ENCODE measurements around the gene TULP1. TPM values are rescaled to one million over a fixed set of nuclear protein-coding genes. Genes with fewer than 3 reads are reported as not detected.
A peak's percentile ranks its signal among the peaks of the same experiment; 100 is the strongest.

Gene TULP1
- total and polyA plus RNA-seq, 2 donors from 2014 or later: not detected

DNA sequence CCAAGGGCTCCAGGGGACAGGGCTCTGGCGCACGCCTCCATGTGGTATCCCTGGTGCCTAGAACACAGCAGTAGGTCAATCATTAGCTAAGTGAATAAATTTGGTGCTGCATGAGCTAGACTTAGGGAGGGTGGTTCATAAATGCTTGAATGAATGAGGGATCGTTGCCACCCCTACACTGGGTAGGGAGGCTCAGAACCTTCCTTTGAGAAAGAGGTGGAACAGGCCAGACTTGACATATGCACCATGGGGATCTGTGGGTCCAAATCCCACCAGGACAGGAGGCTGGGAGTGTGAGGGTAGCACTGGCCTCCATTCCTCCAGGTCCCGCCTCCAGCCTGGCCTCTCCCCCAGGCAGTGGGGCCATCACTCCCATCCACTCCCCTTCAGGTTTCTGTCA is 29.6 kb downstream of the TULP1 start:
- Histone ChIP-seq H3K4me1 (ENCODE audit: control insufficient read depth in 2 of 3, insufficient read depth in 2 of 3, low read depth in 1 of 3, low read length in 3 of 3) (peaks cover 0 to 21% (median 19%) of the 10 kb centered on the region in 3 donors), H3K4me3 (ENCODE audit: low read length in 3 of 3) (no peak overlapping the region), H3K27ac (ENCODE audit: low read depth in 2 of 2, low read length in 2 of 2) (no peak overlapping the region), H3K36me3 (ENCODE audit: control insufficient read depth in 2 of 3, insufficient read depth in 3 of 3, low read length in 3 of 3) (peaks cover 0 to 2% (median 0%) of the 10 kb centered on the region in 3 donors), H3K27me3 (ENCODE audit: control insufficient read depth, insufficient read depth, low read length) (no peaks in the 10 kb centered on the region), H3K9me3 (ENCODE audit: control insufficient read depth in 2 of 3, insufficient read depth in 1 of 3, low read length in 3 of 3) (no peaks in the 10 kb centered on the region), H3K9ac (ENCODE audit: low read length in 3 of 3) (peak overlapping the region in 1 of 3 donors; percentile 12)
- no peak for FAIRE-seq
- TF ChIP-seq, protein P1, sequence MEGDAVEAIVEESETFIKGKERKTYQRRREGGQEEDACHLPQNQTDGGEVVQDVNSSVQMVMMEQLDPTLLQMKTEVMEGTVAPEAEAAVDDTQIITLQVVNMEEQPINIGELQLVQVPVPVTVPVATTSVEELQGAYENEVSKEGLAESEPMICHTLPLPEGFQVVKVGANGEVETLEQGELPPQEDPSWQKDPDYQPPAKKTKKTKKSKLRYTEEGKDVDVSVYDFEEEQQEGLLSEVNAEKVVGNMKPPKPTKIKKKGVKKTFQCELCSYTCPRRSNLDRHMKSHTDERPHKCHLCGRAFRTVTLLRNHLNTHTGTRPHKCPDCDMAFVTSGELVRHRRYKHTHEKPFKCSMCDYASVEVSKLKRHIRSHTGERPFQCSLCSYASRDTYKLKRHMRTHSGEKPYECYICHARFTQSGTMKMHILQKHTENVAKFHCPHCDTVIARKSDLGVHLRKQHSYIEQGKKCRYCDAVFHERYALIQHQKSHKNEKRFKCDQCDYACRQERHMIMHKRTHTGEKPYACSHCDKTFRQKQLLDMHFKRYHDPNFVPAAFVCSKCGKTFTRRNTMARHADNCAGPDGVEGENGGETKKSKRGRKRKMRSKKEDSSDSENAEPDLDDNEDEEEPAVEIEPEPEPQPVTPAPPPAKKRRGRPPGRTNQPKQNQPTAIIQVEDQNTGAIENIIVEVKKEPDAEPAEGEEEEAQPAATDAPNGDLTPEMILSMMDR (IDR thresholded peaks at IDR 0.05; ENCODE audit: borderline replicate concordance, extremely low read depth, insufficient read depth): no peak
- no peak for DNase-seq
- intact Hi-C loops (cut with DNase I): no loop called here

DNA sequence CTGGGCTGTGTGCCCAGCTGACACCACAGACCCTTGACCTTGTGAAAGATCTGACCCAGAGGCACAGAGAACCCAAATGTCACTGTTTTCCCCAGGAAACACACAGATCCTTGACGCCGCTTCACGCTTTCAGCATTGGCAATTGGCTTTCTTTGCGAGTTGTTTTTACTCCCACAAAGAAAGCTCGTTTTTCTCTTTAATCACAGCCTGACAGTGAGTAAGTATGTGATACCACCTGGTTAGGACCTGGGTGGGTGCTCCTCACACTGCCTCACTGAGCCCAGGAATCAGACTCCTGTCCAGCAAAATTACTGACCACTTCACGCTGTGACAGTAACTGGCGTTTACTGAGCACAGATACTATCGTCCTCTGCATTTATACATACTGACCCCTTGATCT is 31.5 kb downstream of the TULP1 start:
- FAIRE-seq: no peak
- no peak overlapping the region for H3K27ac ChIP-seq (ENCODE audit: low read depth in 2 of 2, low read length in 2 of 2)
- intact Hi-C loops (cut with DNase I): no loop called here

DNA sequence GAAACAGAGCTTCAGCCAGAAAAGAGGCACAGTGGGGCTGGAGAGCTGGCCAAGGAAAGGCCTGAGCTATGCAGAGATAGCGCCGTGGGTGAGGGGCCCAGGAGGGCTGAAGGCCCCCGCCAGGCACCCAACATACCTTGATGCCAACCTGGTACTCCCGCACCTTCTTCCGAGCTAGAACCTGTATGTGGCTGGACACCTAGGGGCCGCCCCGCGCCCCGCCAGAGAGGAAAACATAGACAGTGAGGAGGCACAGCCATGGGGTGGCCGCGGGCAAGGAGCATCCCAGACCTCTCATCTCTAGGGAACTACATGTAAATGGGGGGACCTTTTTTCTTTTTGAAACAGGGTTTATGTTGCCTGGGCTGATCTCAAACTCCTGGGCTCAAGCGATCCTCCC is 32.5 kb downstream of the TULP1 start:
- FAIRE-seq (no peak), DNase-seq (peak in 1 of 5 donors; percentile 43)
- no peak overlapping the region for H3K9ac ChIP-seq (ENCODE audit: low read length in 3 of 3)
- H3K27ac ChIP-seq (ENCODE audit: low read depth in 2 of 2, low read length in 2 of 2): no peak overlapping the region
- peaks cover 0 to 2% (median 0%) of the 10 kb centered on the region in 3 donors for H3K36me3 ChIP-seq (ENCODE audit: control insufficient read depth in 2 of 3, insufficient read depth in 3 of 3, low read length in 3 of 3)
- H3K27me3 ChIP-seq (ENCODE audit: control insufficient read depth, insufficient read depth, low read length): no peaks in the 10 kb centered on the region
- H3K4me3 ChIP-seq (ENCODE audit: low read length in 3 of 3): no peak overlapping the region
- H3K9me3 ChIP-seq (ENCODE audit: control insufficient read depth in 2 of 3, insufficient read depth in 1 of 3, low read length in 3 of 3): no peaks in the 10 kb centered on the region
- intact Hi-C loops (cut with DNase I): no loop called here
- peaks cover 0 to 5% (median 2%) of the 10 kb centered on the region in 3 donors for H3K4me1 ChIP-seq (ENCODE audit: control insufficient read depth in 2 of 3, insufficient read depth in 2 of 3, low read depth in 1 of 3, low read length in 3 of 3)
- TF ChIP-seq, protein P1 (IDR thresholded peaks at IDR 0.05; ENCODE audit: borderline replicate concordance, extremely low read depth, insufficient read depth): no peak

More for the DNA sequence above, 31.5 kb downstream of the TULP1 start:
- peaks cover 0 to 2% (median 0%) of the 10 kb centered on the region in 3 donors for H3K36me3 ChIP-seq (ENCODE audit: control insufficient read depth in 2 of 3, insufficient read depth in 3 of 3, low read length in 3 of 3)
- H3K9ac ChIP-seq (ENCODE audit: low read length in 3 of 3): no peak overlapping the region
- DNase-seq: peak in 2 of 5 donors; percentile 71 to 72
- H3K4me3 ChIP-seq (ENCODE audit: low read length in 3 of 3): no peak overlapping the region
- H3K4me1 ChIP-seq (ENCODE audit: control insufficient read depth in 2 of 3, insufficient read depth in 2 of 3, low read depth in 1 of 3, low read length in 3 of 3): peaks cover 0 to 12% (median 8%) of the 10 kb centered on the region in 3 donors
- no peaks in the 10 kb centered on the region for H3K27me3 ChIP-seq (ENCODE audit: control insufficient read depth, insufficient read depth, low read length)
- TF ChIP-seq, protein P1 (IDR thresholded peaks at IDR 0.05; ENCODE audit: borderline replicate concordance, extremely low read depth, insufficient read depth): no peak
- H3K9me3 ChIP-seq (ENCODE audit: control insufficient read depth in 2 of 3, insufficient read depth in 1 of 3, low read length in 3 of 3): no peaks in the 10 kb centered on the region

- no peak overlapping the region for H3K4me3 ChIP-seq (ENCODE audit: low read length in 3 of 3)
- FAIRE-seq: no peak
- TF ChIP-seq, protein P1 (IDR thresholded peaks at IDR 0.05; ENCODE audit: borderline replicate concordance, extremely low read depth, insufficient read depth): no peak
Observed at GRCh38 chr6:35478259-35478658, 34.4 kb downstream of the TULP1 start.

More at GRCh38 chr6:35478259-35478658, 34.4 kb downstream of the TULP1 start:
- Histone ChIP-seq H3K9ac (ENCODE audit: low read length in 3 of 3) (no peak overlapping the region), H3K27me3 (ENCODE audit: control insufficient read depth, insufficient read depth, low read length) (no peaks in the 10 kb centered on the region), H3K27ac (ENCODE audit: low read depth in 2 of 2, low read length in 2 of 2) (no peak overlapping the region), H3K9me3 (ENCODE audit: control insufficient read depth in 2 of 3, insufficient read depth in 1 of 3, low read length in 3 of 3) (no peaks in the 10 kb centered on the region), H3K4me1 (ENCODE audit: control insufficient read depth in 2 of 3, insufficient read depth in 2 of 3, low read depth in 1 of 3, low read length in 3 of 3) (peaks cover 0 to 2% (median 0%) of the 10 kb centered on the region in 3 donors), H3K36me3 (ENCODE audit: control insufficient read depth in 2 of 3, insufficient read depth in 3 of 3, low read length in 3 of 3) (peaks cover 0 to 2% (median 0%) of the 10 kb centered on the region in 3 donors)
- intact Hi-C loops (cut with DNase I): no loop called here
- DNase-seq: peak in 1 of 5 donors; percentile 54
